ENCODE measurements around the gene ABCF1.
A peak's percentile ranks its signal among the peaks of the same experiment; 100 is the strongest.

The ABCF1 gene

GRCh38 chr6:30601436-30601814, 30.2 kb downstream of the ABCF1 start:
- Histone ChIP-seq H3K9me3 (ENCODE audit: insufficient read depth, low read length, severe bottlenecking) (no peaks in the 10 kb centered on the region), H3K36me3 (ENCODE audit: insufficient read depth, low read length) (peaks cover 63% of the 10 kb centered on the region), H2AFZ (ENCODE audit: low read depth, low read length) (no peak overlapping the region), H3K4me1 (ENCODE audit: insufficient read depth, low read length) (no peaks in the 10 kb centered on the region), H3K27ac (ENCODE audit: low read length) (peak overlapping the region; percentile 16; the same call in 1 of the 2 replicates), H3K4me2 (ENCODE audit: insufficient read depth, low read length) (no peak overlapping the region), H3K9ac (ENCODE audit: low read depth, low read length) (no peak overlapping the region), H3K79me2 (ENCODE audit: insufficient read depth, low read length) (peaks cover 2% of the 10 kb centered on the region; the same call in 1 of the 2 replicates), H4K20me1 (ENCODE audit: insufficient read depth, low read length) (peaks cover 37% of the 10 kb centered on the region), H3K4me3 (ENCODE audit: low read depth in 1 of 2, low read length in 2 of 2) (no peak overlapping the region), H3K27me3 (ENCODE audit: insufficient read depth, low read length, poor library complexity) (no peaks in the 10 kb centered on the region)
- DNase-seq (peak; percentile 67), ATAC-seq (ENCODE audit: insufficient read depth, low read depth) (peak; percentile 43)
- TF ChIP-seq EZH2 (IDR thresholded peaks at IDR 0.05; ENCODE audit: borderline replicate concordance, low read depth, low read length, severe bottlenecking), result no peak
- TF ChIP-seq CTCF (IDR thresholded peaks at IDR 0.05; ENCODE audit: borderline replicate concordance, extremely low read depth, low read length, poor library complexity, severe bottlenecking), result no peak

GRCh38 chr6:30601815-30602641, 30.8 kb downstream of the ABCF1 start:
- H3K4me3 ChIP-seq (ENCODE audit: low read depth in 1 of 2, low read length in 2 of 2), result no peak overlapping the region
- peaks cover 6% of the 10 kb centered on the region for H3K79me2 ChIP-seq (ENCODE audit: insufficient read depth, low read length)
- DNase-seq (no peak), ATAC-seq (ENCODE audit: insufficient read depth, low read depth) (no peak)
- H3K27ac ChIP-seq (ENCODE audit: low read length), result peak overlapping the region; percentile 16; the same call in 1 of the 2 replicates
- H3K4me1 ChIP-seq (ENCODE audit: insufficient read depth, low read length), result no peaks in the 10 kb centered on the region
- no peak overlapping the region for H2AFZ ChIP-seq (ENCODE audit: low read depth, low read length)
- H3K4me2 ChIP-seq (ENCODE audit: insufficient read depth, low read length), result no peak overlapping the region
- H4K20me1 ChIP-seq (ENCODE audit: insufficient read depth, low read length), result peaks cover 37% of the 10 kb centered on the region
- no peak for TF ChIP-seq EZH2 (IDR thresholded peaks at IDR 0.05; ENCODE audit: borderline replicate concordance, low read depth, low read length, severe bottlenecking)
- no peak for TF ChIP-seq CTCF (IDR thresholded peaks at IDR 0.05; ENCODE audit: borderline replicate concordance, extremely low read depth, low read length, poor library complexity, severe bottlenecking)
- H3K9me3 ChIP-seq (ENCODE audit: insufficient read depth, low read length, severe bottlenecking), result no peaks in the 10 kb centered on the region
- no peak overlapping the region for H3K9ac ChIP-seq (ENCODE audit: low read depth, low read length)
- peaks cover 69% of the 10 kb centered on the region for H3K36me3 ChIP-seq (ENCODE audit: insufficient read depth, low read length)
- no peaks in the 10 kb centered on the region for H3K27me3 ChIP-seq (ENCODE audit: insufficient read depth, low read length, poor library complexity)

GRCh38 chr6:30603961-30604360, 32.7 kb downstream of the ABCF1 start:
- Histone ChIP-seq H3K27ac (ENCODE audit: low read length) (no peak overlapping the region), H3K36me3 (ENCODE audit: insufficient read depth, low read length) (peaks cover 89% of the 10 kb centered on the region), H3K79me2 (ENCODE audit: insufficient read depth, low read length) (peaks cover 11% of the 10 kb centered on the region), H3K9me3 (ENCODE audit: insufficient read depth, low read length, severe bottlenecking) (no peaks in the 10 kb centered on the region), H3K4me2 (ENCODE audit: insufficient read depth, low read length) (no peak overlapping the region), H3K4me3 (ENCODE audit: low read depth in 1 of 2, low read length in 2 of 2) (no peak overlapping the region), H4K20me1 (ENCODE audit: insufficient read depth, low read length) (peaks cover 41% of the 10 kb centered on the region), H3K27me3 (ENCODE audit: insufficient read depth, low read length, poor library complexity) (no peaks in the 10 kb centered on the region), H3K9ac (ENCODE audit: low read depth, low read length) (no peak overlapping the region), H2AFZ (ENCODE audit: low read depth, low read length) (no peak overlapping the region), H3K4me1 (ENCODE audit: insufficient read depth, low read length) (no peaks in the 10 kb centered on the region)
- ATAC-seq (ENCODE audit: insufficient read depth, low read depth), result no peak
- DNase-seq, result no peak
- TF ChIP-seq EZH2 (IDR thresholded peaks at IDR 0.05; ENCODE audit: borderline replicate concordance, low read depth, low read length, severe bottlenecking), result no peak
- TF ChIP-seq CTCF (IDR thresholded peaks at IDR 0.05; ENCODE audit: borderline replicate concordance, extremely low read depth, low read length, poor library complexity, severe bottlenecking), result no peak

Data from DND-41 (cell line).